GM21619 (cell line): ENCODE data around the gene TAF11L2.
"Not testable (repeated sequence)": the region's sequence is repeated elsewhere in the genome, so short reads cannot be mapped to it uniquely, and the experiment has no call there.

ENCODE experiments used
- ATAC-seq: cut with Tn5 transposase; IDR thresholded peaks from one replicate; pipeline ENCODE4 v1.9.1; 2021; ENCODE audit not compliant: unreplicated experiment

The TAF11L2 gene

GRCh38 chr5:17497931-17498330 is at the start of gene TAF11L2:
TSS of gene TAF11L2 (plus strand) at chr5:17498231.
- not testable (repeated sequence) for ATAC-seq

- no peak for ATAC-seq
Observed at GRCh38 chr5:17448877-17449276, 49.2 kb upstream of the TAF11L2 start.

- no peak for ATAC-seq
Observed at GRCh38 chr5:17452936-17453335, 45.1 kb upstream of the TAF11L2 start.

GRCh38 chr5:17455942-17456341 is 42.1 kb upstream of the TAF11L2 start:
- no peak for ATAC-seq

- ATAC-seq: no peak
Observed at GRCh38 chr5:17461793-17462192, 36.2 kb upstream of the TAF11L2 start.

- ATAC-seq: no peak
Observed at GRCh38 chr5:17463653-17464052, 34.4 kb upstream of the TAF11L2 start.

GRCh38 chr5:17470064-17470463 is 28.0 kb upstream of the TAF11L2 start:
- ATAC-seq: no peak

GRCh38 chr5:17475064-17475463 is 23.0 kb upstream of the TAF11L2 start:
- ATAC-seq: not testable (repeated sequence)

- no peak for ATAC-seq
Observed at GRCh38 chr5:17477043-17477442, 21.0 kb upstream of the TAF11L2 start.

- ATAC-seq: no peak
Observed at GRCh38 chr5:17477573-17478265, 20.3 kb upstream of the TAF11L2 start.

- ATAC-seq: no peak
Observed at GRCh38 chr5:17481378-17481777, 16.7 kb upstream of the TAF11L2 start.

- ATAC-seq: no peak
Observed at GRCh38 chr5:17482790-17483189, 15.2 kb upstream of the TAF11L2 start.

GRCh38 chr5:17486464-17487173 is 11.4 kb upstream of the TAF11L2 start:
- not testable (repeated sequence) for ATAC-seq

- no peak for ATAC-seq
Observed at GRCh38 chr5:17487174-17487512, 10.9 kb upstream of the TAF11L2 start.

- ATAC-seq: not testable (repeated sequence)
Observed at GRCh38 chr5:17491257-17491656, 6.8 kb upstream of the TAF11L2 start.

GRCh38 chr5:17492770-17493169 is 5.3 kb upstream of the TAF11L2 start:
- ATAC-seq: no peak

- ATAC-seq: no peak
Observed at GRCh38 chr5:17497446-17497845, 585 bp upstream of the TAF11L2 start.

GRCh38 chr5:17511775-17512325 is 13.8 kb downstream of the TAF11L2 start:
- ATAC-seq: no peak

GRCh38 chr5:17517526-17517925 is 19.5 kb downstream of the TAF11L2 start:
- not testable (repeated sequence) for ATAC-seq

GRCh38 chr5:17518067-17518466 is 20.0 kb downstream of the TAF11L2 start, which contains the start of gene TAF11L3:
TSS of gene TAF11L3 (plus strand) at chr5:17518367.
- ATAC-seq: not testable (repeated sequence)

- ATAC-seq: not testable (repeated sequence)
Observed at GRCh38 chr5:17519508-17519907, 21.5 kb downstream of the TAF11L2 start.

GRCh38 chr5:17521501-17521900 is 23.5 kb downstream of the TAF11L2 start, which contains the start of gene TAF11L4:
TSS of gene TAF11L4 (plus strand) at chr5:17521801.
- not testable (repeated sequence) for ATAC-seq
